NCI-H2107 (cell line): ENCODE measurements around the gene GATA3.

ENCODE experiments used
- DNase-seq: peaks from one replicate; lab custom pipeline; 2025; lab: John Stamatoyannopoulos, UW

GATA3 gene

GRCh38 chr10:8037941-8038894 is 16.3 kb upstream of the GATA3 start:
- no peak for DNase-seq

- DNase-seq, result no peak
Observed at GRCh38 chr10:8039321-8039881, 15.1 kb upstream of the GATA3 start.

- DNase-seq, result no peak
Observed at GRCh38 chr10:8040651-8041050, 13.8 kb upstream of the GATA3 start.

- DNase-seq, result no peak
Observed at GRCh38 chr10:8041284-8041991, 13.1 kb upstream of the GATA3 start.

- no peak for DNase-seq
Observed at GRCh38 chr10:8041992-8042720, 12.3 kb upstream of the GATA3 start.

- no peak for DNase-seq
Observed at GRCh38 chr10:8042721-8043568, 11.5 kb upstream of the GATA3 start.

- DNase-seq, result no peak
Observed at GRCh38 chr10:8043569-8044306, 10.8 kb upstream of the GATA3 start.

GRCh38 chr10:8044331-8044907 is 10.1 kb upstream of the GATA3 start:
- no peak for DNase-seq

- no peak for DNase-seq
Observed at GRCh38 chr10:8044908-8045725, 9.4 kb upstream of the GATA3 start.

GRCh38 chr10:8045726-8046494 is 8.6 kb upstream of the GATA3 start:
- DNase-seq, result no peak

- DNase-seq, result no peak
Observed at GRCh38 chr10:8047452-8048280, 6.8 kb upstream of the GATA3 start.

- no peak for DNase-seq
Observed at GRCh38 chr10:8048281-8049008, 6.0 kb upstream of the GATA3 start.

- DNase-seq, result no peak
Observed at GRCh38 chr10:8049045-8049864, 5.2 kb upstream of the GATA3 start.

- DNase-seq, result no peak
Observed at GRCh38 chr10:8049865-8050555, 4.5 kb upstream of the GATA3 start.

- DNase-seq, result no peak
Observed at GRCh38 chr10:8050556-8051108, 3.9 kb upstream of the GATA3 start.
